Small intestine (tissue), 7 donors: ENCODE results near the gene METTL4. TPM values are rescaled to one million over a fixed set of nuclear protein-coding genes. Genes with fewer than 3 reads are reported as not detected.

ENCODE experiments used
- DNase-seq, 2 donors: peaks; one replicate each; pipeline versions ENCODE4 v3.0.0 to v3.0.0-alpha.2; 2013
- FAIRE-seq: peaks from 2 replicates; lab custom pipeline; 2012; peaks lifted over from hg19 to GRCh38; lab: Jason Lieb, UNC
- H3K27ac ChIP-seq, 3 donors: one replicate each; pipeline ENCODE4 v1.5.1; 2013; ENCODE audit warnings: low read length in 2 of 3, mild to moderate bottlenecking in 2 of 3, control low read depth in 1 of 3, inconsistent platforms in 1 of 3, low read depth in 1 of 3, moderate library complexity in 1 of 3
- H3K27me3 ChIP-seq, 3 donors: one replicate each; pipeline ENCODE4 v1.6.1; 2013; ENCODE audit warnings: low read length in 3 of 3, inconsistent platforms in 1 of 3; ENCODE audit not compliant: control insufficient read depth in 3 of 3, insufficient read depth in 3 of 3
- H3K36me3 ChIP-seq, 3 donors: one replicate each; pipeline ENCODE4 v1.6.1; 2013; ENCODE audit warnings: low read length in 3 of 3, inconsistent platforms in 1 of 3, low read depth in 1 of 3, mild to moderate bottlenecking in 1 of 3, moderate library complexity in 1 of 3; ENCODE audit not compliant: control insufficient read depth in 3 of 3, insufficient read depth in 2 of 3
- H3K4me1 ChIP-seq, 3 donors: one replicate each; pipeline ENCODE4 v1.6.1; 2013; ENCODE audit warnings: low read length in 2 of 3, inconsistent platforms in 1 of 3, low read depth in 1 of 3, mild to moderate bottlenecking in 1 of 3, moderate library complexity in 1 of 3; ENCODE audit not compliant: control insufficient read depth in 3 of 3, insufficient read depth in 2 of 3
- H3K4me3 ChIP-seq, 3 donors: one replicate each; pipeline ENCODE4 v1.5.1; 2013; ENCODE audit warnings: low read length in 3 of 3, control low read depth in 1 of 3, inconsistent platforms in 1 of 3, low read depth in 1 of 3, mild to moderate bottlenecking in 1 of 3, moderate library complexity in 1 of 3
- H3K9me3 ChIP-seq, 2 donors: one replicate each; pipeline ENCODE4 v1.6.1; 2013; ENCODE audit warnings: low read depth in 1 of 2, low read length in 1 of 2; ENCODE audit not compliant: control insufficient read depth in 2 of 2, insufficient read depth in 1 of 2
- WGBS, 3 donors: extraction: QIAGEN DNeasy Blood & Tissue Kit; methylation state at CpG; one replicate each; pipeline ENCODE4 v1.1.7; 2013; 5-methylcytosine and 5-hydroxymethylcytosine counted together
- polyA plus RNA-seq, 4 donors: library from polyadenylated mRNA; stranded (reverse) in 3 of 4; unstranded in 1 of 4; fragments of 200-250 nt in 3 of 4; fragments of 120-200 nt in 1 of 4; gene quantifications; one replicate each; pipeline versions ENCODE4 v1.2.1 to v1.2.3, GENCODE V29; 2013
- donor health status: healthy with polysubstance abuse.
- donor health status: control.
- donor health status: control.
- donor health status: Bipolar disorder and iron deficiency.
- donor health status: healthy.

METTL4 gene
- polyA plus RNA-seq, 4 donors, result 5.1 to 11.6 (median 7.6) TPM

DNA sequence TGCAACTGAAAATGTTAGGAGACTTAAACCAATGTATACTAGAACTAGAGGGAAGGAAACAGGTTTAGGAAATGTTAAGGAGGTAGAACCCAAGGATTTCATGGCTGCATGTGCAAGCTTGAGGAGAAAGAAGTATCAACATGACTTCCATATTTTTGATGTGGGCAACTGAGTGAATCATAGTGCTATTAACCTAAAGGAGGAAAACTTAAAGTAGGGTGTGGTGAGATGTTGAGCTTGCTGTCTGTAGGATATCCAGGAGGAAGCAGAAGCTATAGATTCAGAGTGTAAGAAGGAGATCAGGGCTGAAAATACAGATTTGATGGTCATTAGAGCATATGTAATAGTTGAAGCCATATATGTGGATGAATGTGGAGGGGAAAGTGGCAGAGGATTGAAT, 31.5 kb upstream of the METTL4 start:
- Histone ChIP-seq H3K4me3 (no peak overlapping the region), H3K27ac (no peak overlapping the region), H3K36me3 (no peaks in the 10 kb centered on the region), H3K4me1 (peaks cover 0 to 6% (median 3%) of the 10 kb centered on the region in 3 donors), H3K27me3 (no peaks in the 10 kb centered on the region), H3K9me3 (no peaks in the 10 kb centered on the region)
- no peak for FAIRE-seq
- DNase-seq, result no peak

DNA sequence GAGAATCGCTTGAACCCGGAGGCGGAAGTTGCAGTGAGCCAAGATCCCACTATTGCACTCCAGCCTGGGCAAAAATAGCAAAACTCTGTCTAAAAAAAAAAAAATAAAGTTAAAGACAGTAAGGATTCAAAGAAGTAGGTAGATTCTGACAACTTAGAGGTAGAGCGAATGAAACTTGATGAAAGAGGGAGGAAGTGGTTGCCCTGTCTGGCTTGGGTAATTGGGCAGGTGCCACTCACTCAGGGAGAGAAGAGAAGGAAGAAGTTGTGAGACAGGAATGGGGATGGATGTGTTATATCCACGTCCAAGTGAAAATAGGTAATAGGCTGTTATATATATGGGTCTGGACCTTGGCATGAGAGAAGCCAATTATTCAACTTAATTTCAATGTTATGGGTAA, 26.3 kb upstream of the METTL4 start:
- DNase-seq (no peak), FAIRE-seq (no peak)
- WGBS, 3 donors, result 89 to 95% (median 93%) methylated on average over 5 of the region's 5 CpGs
- Histone ChIP-seq H3K36me3 (no peaks in the 10 kb centered on the region), H3K27ac (no peak overlapping the region), H3K4me1 (no peaks in the 10 kb centered on the region), H3K4me3 (no peak overlapping the region), H3K9me3 (no peaks in the 10 kb centered on the region), H3K27me3 (no peaks in the 10 kb centered on the region)

DNA sequence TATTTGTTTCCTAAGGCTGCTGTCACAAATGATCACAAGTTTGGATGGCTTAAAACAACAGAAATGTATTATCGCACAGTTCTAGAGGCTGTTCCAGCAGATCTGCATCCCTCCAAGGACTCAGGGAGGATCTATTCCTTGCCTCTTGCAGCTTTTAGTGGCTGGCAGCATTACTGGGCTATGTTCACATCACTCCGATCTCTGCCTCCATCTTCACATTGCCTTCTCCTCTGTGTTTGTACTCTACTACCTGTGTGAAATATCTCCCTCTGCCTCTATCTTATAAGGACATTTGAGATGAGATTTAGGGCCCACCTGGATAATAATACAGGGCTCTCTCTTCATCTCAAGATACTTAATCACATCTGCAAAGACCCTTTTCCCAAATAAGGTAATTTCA, 19.0 kb upstream of the METTL4 start:
- Histone ChIP-seq H3K27me3 (no peaks in the 10 kb centered on the region), H3K36me3 (peaks cover 0 to 2% (median 0%) of the 10 kb centered on the region in 3 donors), H3K4me3 (no peak overlapping the region), H3K9me3 (no peaks in the 10 kb centered on the region), H3K4me1 (no peaks in the 10 kb centered on the region), H3K27ac (peak overlapping the region in 1 of 3 donors; percentile 67)
- FAIRE-seq (no peak), DNase-seq (no peak)
- 93 to 95% (median 94%) methylated on average over 2 of the region's 2 CpGs for WGBS, 3 donors

DNA sequence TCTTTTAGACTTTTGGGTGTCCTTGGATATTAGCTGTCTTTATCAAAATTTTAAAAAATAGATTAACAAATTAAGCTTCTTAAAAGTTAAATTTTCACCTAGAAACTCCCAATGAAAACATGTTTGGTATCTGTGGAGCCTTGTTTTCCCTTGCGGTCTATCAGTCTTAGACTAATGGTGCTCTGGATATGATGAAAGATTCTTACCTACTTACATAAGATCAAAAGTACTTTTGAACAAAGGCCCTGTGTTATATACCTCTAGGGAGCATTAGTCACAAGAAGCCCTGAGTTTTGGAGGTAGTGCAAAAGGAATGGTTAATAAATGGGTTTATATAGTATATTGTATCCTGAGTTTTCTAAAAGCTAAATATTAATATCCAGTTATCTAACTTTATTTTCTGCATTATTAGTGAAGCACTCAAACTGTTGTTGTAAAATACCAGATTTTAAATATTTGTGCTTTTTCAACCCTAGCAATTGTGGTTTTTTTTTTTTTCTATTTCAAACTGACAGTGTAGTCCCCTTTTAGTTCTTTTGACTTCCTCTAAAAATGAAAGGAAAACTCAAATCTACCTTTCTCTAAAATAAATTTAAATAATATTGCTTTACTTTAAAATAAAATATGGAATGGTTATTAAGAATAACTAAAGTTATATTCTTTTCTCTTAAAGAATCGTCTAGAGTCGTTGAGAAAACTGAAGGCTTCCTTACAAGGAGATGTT, 18.2 kb upstream of the METTL4 start:
- FAIRE-seq (peak; percentile 85), DNase-seq (no peak)
- H3K36me3 ChIP-seq, result peaks cover 0 to 2% (median 0%) of the 10 kb centered on the region in 3 donors
- 75 to 93% (median 87%) methylated on average over 3 of the region's 3 CpGs for WGBS, 3 donors
- H3K4me3 ChIP-seq, result no peak overlapping the region
- H3K27ac ChIP-seq, result peak overlapping the region in 1 of 3 donors; percentile 67
- H3K27me3 ChIP-seq, result no peaks in the 10 kb centered on the region
- no peaks in the 10 kb centered on the region for H3K4me1 ChIP-seq
- no peaks in the 10 kb centered on the region for H3K9me3 ChIP-seq

DNA sequence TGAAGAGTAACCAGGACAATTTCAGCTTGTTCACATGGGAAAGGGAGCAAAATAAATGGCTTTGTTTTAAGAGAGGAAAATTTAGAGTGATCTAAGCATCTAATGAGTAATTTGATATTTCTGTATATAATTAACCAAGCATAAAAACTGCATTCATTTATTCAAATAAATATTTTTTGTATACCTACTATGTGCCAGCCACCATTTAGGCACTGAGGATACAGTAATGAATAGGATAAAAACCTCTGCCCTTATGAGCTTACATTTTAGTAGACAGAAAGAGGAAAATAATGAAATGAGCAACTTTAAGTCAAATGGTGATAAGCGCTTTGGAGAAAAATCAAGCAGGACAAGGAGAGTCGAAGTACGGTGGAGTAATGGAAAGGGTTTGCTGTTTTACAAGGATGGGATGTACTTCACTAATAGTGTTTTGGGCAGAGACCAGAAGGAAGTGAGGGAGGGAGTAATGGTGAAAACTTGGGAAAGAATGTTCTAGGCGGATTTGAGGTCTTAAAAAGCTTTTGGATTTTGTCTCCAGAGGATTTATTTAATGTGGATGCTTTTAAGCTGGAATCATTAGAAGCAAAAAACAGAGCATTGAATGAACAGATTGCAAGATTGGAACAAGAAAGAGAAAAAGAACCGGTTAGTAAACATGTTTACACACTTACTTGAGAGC, 17.5 kb upstream of the METTL4 start:
- H3K36me3 ChIP-seq, result peaks cover 0 to 2% (median 0%) of the 10 kb centered on the region in 3 donors
- FAIRE-seq (no peak), DNase-seq (no peak)
- no peak overlapping the region for H3K4me3 ChIP-seq
- 78 to 94% (median 89%) methylated on average over 5 of the region's 5 CpGs for WGBS, 3 donors
- no peak overlapping the region for H3K27ac ChIP-seq
- H3K9me3 ChIP-seq, result no peaks in the 10 kb centered on the region
- no peaks in the 10 kb centered on the region for H3K4me1 ChIP-seq
- H3K27me3 ChIP-seq, result no peaks in the 10 kb centered on the region

DNA sequence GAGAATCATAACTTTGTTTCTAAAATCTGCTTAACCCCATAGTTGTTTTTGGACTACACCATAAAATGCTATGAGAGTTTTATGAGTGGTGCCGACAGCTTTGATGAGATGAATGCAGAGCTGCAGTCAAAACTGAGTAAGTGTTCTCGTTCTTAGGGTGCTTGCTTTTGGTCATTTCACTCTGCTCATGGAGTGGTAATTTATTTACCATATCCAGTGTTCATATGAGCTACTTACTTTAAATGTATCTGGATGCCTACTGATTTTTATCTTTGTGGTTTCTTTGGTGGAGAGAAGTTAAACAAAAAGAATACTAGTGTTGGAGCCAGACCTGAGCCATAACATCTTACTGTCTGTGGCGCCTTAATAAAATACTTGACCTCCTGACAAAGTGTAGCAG, 16.5 kb upstream of the METTL4 start:
- no peak for FAIRE-seq
- peaks cover 0 to 2% (median 0%) of the 10 kb centered on the region in 3 donors for H3K36me3 ChIP-seq
- WGBS, 3 donors, result 90 to 96% (median 92%) methylated on average over 3 of the region's 3 CpGs

DNA sequence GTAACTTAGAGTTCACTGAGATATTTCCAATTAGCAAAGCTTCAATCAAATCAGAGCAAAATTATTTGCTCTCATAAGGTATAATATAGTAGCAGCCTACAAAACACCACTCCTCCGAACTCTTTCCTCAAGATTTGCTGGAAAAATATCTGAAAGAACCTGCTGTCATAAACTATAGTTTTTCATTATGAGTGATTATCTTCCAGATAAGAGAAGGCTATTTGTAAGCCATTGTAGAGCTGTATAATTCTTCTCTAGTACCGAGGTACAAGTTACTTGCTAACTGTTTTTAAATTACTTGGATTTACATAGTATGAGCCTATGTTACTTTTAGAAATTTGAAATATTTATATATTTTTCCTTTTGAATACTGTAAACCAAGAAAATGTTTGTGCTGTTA, 2.1 kb upstream of the METTL4 start:
- no peak for FAIRE-seq
- Histone ChIP-seq H3K27ac (no peak overlapping the region), H3K27me3 (no peaks in the 10 kb centered on the region), H3K36me3 (no peaks in the 10 kb centered on the region), H3K4me3 (no peak overlapping the region), H3K4me1 (peaks cover 0 to 18% (median 3%) of the 10 kb centered on the region in 3 donors), H3K9me3 (no peaks in the 10 kb centered on the region)
- 19 to 36% (median 24%) methylated on average over 2 of the region's 2 CpGs for WGBS, 3 donors
- peak in 1 of 2 donors; percentile 5 for DNase-seq

More for the DNA sequence above, 16.5 kb upstream of the METTL4 start:
- Histone ChIP-seq H3K27ac (no peak overlapping the region), H3K4me1 (no peaks in the 10 kb centered on the region), H3K9me3 (no peaks in the 10 kb centered on the region), H3K27me3 (no peaks in the 10 kb centered on the region), H3K4me3 (no peak overlapping the region)
- DNase-seq, result no peak

DNA sequence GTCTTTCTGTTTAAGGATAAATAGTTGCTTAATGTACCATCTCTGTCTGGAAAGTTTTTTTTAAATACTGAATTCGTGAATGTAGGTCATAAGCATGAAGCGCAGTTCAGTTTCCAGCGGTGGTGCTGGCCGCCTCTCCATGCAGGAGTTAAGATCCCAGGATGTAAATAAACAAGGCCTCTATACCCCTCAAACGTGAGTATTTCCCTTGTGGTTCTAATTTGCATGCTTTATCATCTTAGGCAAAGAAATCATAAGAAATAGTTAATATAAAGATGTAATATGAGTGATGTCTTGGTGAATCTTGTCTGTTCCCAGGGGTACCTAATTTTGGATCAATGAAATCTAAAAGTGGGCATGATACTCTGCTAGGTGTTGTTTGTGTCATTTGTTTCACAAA, 1.6 kb upstream of the METTL4 start:
- no peaks in the 10 kb centered on the region for H3K9me3 ChIP-seq
- peak overlapping the region in 1 of 3 donors; percentile 67 for H3K4me3 ChIP-seq
- DNase-seq (no peak), FAIRE-seq (no peak)
- no peaks in the 10 kb centered on the region for H3K36me3 ChIP-seq
- H3K4me1 ChIP-seq, result peaks cover 0 to 18% (median 3%) of the 10 kb centered on the region in 3 donors
- WGBS, 3 donors, result 43 to 50% (median 44%) methylated on average over 5 of the region's 5 CpGs
- H3K27ac ChIP-seq, result no peak overlapping the region
- H3K27me3 ChIP-seq, result no peaks in the 10 kb centered on the region
